Nasal cavity respiratory epithelium epithelial cell of viscerocranial mucosa (primary cell): Measurements from ENCODE around the gene CDKN1B. TPM values are rescaled to one million over a fixed set of nuclear protein-coding genes. Genes with fewer than 3 reads are reported as not detected.

Experiments used
- total RNA-seq: library from RNA; depleted of rRNA; stranded (reverse); fragments of >200 nt; gene quantifications from 2 replicates; pipeline ENCODE4 v1.2.3, GENCODE V29; 2014

CDKN1B gene
- total RNA-seq: 24.1 and 73.1 TPM in 2 replicates

GRCh38 chr12:12716793-12717585 is at the start of gene CDKN1B:
Gene CDKN1B, plus strand, starts transcription at chr12:12717368. Its CDS starts 472 bp downstream, at chr12:12717840.

Other genes starting within 250 kb of the CDKN1B start
- gene DUSP16, start 154.5 kb upstream of the CDKN1B start, total RNA-seq: 17.4 and 25.6 TPM in 2 replicates
- 19.5 and 27.9 TPM in 2 replicates for gene CREBL2, start 105.5 kb upstream of the CDKN1B start, total RNA-seq
- not detected in 2 replicates for gene GPR19, start 21.2 kb upstream of the CDKN1B start, total RNA-seq
- gene APOLD1, start 68.3 kb downstream of the CDKN1B start, total RNA-seq: 2.1 and 4.1 TPM in 2 replicates
- gene DDX47, start 96.0 kb downstream of the CDKN1B start, total RNA-seq: 56.0 and 59.2 TPM in 2 replicates
- 18.8 and 20.4 TPM in 2 replicates for gene GPRC5A, start 174.2 kb downstream of the CDKN1B start, total RNA-seq
- gene GPRC5D, start 234.8 kb downstream of the CDKN1B start, total RNA-seq: not detected in 2 replicates